Astrocyte (in vitro differentiated cells and primary cell): ENCODE results near the gene TACR1. TPM values are rescaled to one million over a fixed set of nuclear protein-coding genes. Genes with fewer than 3 reads are reported as not detected.

ENCODE experiments used
- DNase-seq: peaks from one replicate; pipeline ENCODE4 v3.0.0-alpha.2; 2010; ENCODE audit warnings: low read depth
- FAIRE-seq: peaks from 2 replicates; lab custom pipeline; 2011; peaks lifted over from hg19 to GRCh38; lab: Jason Lieb, UNC
- H2AFZ ChIP-seq: 2 replicates; pipeline ENCODE4 v1.6.0; 2012; ENCODE audit warnings: low read depth, low read length, inconsistent platforms
- H3K27ac ChIP-seq: 2 replicates; pipeline ENCODE4 v1.5.1; 2011; ENCODE audit warnings: low read depth, low read length, inconsistent platforms
- H3K27me3 ChIP-seq: 2 replicates; pipeline ENCODE4 v1.6.0; 2011; ENCODE audit warnings: low read length, inconsistent platforms; ENCODE audit not compliant: insufficient read depth
- H3K36me3 ChIP-seq: 2 replicates; pipeline ENCODE4 v1.5.1; 2011; ENCODE audit warnings: low read length, inconsistent platforms; ENCODE audit not compliant: insufficient read depth
- H3K4me1 ChIP-seq: 2 replicates; pipeline ENCODE4 v1.5.1; 2011; ENCODE audit warnings: low read length, inconsistent platforms; ENCODE audit not compliant: insufficient read depth
- H3K4me2 ChIP-seq: 2 replicates; pipeline ENCODE4 v1.6.0; 2012; ENCODE audit warnings: low read length, inconsistent platforms
- H3K4me3 ChIP-seq: 2 replicates; pipeline ENCODE4 v1.5.1; 2011; ENCODE audit warnings: low read depth, mild to moderate bottlenecking, low read length, inconsistent platforms; ENCODE audit not compliant: insufficient read depth
- H3K79me2 ChIP-seq: 2 replicates; pipeline ENCODE4 v1.6.0; 2012; ENCODE audit warnings: mild to moderate bottlenecking, low read length, inconsistent platforms; ENCODE audit not compliant: insufficient read depth
- H3K9ac ChIP-seq: 2 replicates; pipeline ENCODE4 v1.6.0; 2012; ENCODE audit warnings: mild to moderate bottlenecking, low read length, inconsistent platforms
- H3K9me3 ChIP-seq: 2 replicates; pipeline ENCODE4 v1.5.1; 2012; ENCODE audit warnings: low read depth, mild to moderate bottlenecking, low read length, inconsistent platforms; ENCODE audit not compliant: insufficient read depth
- H4K20me1 ChIP-seq: 2 replicates; pipeline ENCODE4 v1.6.0; 2012; ENCODE audit warnings: low read length, inconsistent platforms; ENCODE audit not compliant: insufficient read depth
- H3K27ac Mint-ChIP-seq: one replicate; pipeline ENCODE4 v1.8.0; 2021; ENCODE audit warnings: mild to moderate bottlenecking, mixed read lengths; ENCODE audit not compliant: unreplicated experiment
- H3K27me3 Mint-ChIP-seq: one replicate; pipeline ENCODE4 v1.8.0; 2021; ENCODE audit warnings: low read depth, mixed read lengths; ENCODE audit not compliant: unreplicated experiment
- H3K36me3 Mint-ChIP-seq: one replicate; pipeline ENCODE4 v1.8.0; 2021; ENCODE audit warnings: low read depth, mixed read lengths; ENCODE audit not compliant: unreplicated experiment
- H3K4me1 Mint-ChIP-seq: one replicate; pipeline ENCODE4 v1.8.0; 2021; ENCODE audit warnings: low read depth, mixed read lengths; ENCODE audit not compliant: unreplicated experiment
- H3K4me3 Mint-ChIP-seq: one replicate; pipeline ENCODE4 v1.8.0; 2021; ENCODE audit warnings: mild to moderate bottlenecking, moderate library complexity, mixed read lengths; ENCODE audit not compliant: unreplicated experiment
- H3K9me3 Mint-ChIP-seq: one replicate; pipeline ENCODE4 v1.8.0; 2021; ENCODE audit warnings: mild to moderate bottlenecking, mixed read lengths; ENCODE audit not compliant: unreplicated experiment
- CTCF ChIP-seq: IDR thresholded peaks from 2 replicates; pipeline ENCODE4 v1.5.1; 2011; ENCODE audit warnings: low read depth, mild to moderate bottlenecking, inconsistent platforms, low read length, moderate library complexity; ENCODE audit not compliant: insufficient read depth
- EZH2 ChIP-seq: IDR thresholded peaks from 2 replicates; pipeline ENCODE4 v1.6.1; 2012; ENCODE audit warnings: mild to moderate bottlenecking, low read length, inconsistent platforms; ENCODE audit not compliant: insufficient read depth
- total RNA-seq: library from RNA; stranded (reverse); gene quantifications from 2 replicates; pipeline ENCODE4 v1.2.1, GENCODE V29; 2021

The TACR1 gene
- total RNA-seq, 1 donor from 2014 or later, result not detected

DNA sequence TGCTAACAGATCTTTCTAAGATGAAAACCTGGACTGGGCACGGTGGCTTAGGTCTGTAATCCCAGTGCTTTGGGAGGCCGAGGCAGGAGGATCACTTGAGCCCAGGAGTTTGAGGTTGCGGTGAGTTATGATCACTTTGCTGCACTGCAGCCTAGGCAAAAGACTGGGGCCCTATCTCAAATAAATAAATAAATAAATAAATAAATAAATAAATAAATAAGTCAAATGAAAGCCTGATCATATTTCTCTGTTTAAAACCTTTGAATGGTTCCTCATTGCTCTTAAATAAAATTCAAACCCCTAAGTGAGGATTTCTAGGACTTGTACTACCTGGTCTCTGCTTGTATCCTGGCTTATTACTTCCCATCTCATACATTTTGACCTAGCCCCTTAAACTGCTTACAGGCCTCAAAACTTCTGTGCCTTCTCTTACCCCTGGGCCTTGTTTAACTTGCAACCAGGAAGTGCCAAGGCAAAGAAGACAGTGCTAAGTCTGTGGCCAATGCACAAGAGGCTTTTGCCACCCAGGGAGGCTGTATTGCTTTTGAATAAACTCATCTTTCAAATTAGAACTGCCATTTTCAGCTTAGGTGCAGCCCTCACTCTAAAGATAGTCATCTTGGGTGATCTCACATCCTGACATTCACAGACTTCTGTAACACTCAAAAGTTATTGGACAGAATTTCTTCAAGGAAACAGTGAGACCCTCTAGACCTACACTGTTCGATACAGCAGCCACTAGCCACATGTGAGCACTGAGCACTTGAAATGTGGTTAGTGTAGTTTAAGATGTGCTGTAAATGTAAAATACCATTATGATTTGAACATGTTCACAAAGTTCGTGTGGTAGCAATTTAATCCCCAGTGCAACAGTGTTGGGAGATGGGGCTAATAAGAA lies 167.2 kb downstream of the TACR1 start:
- no peak overlapping the region for H2AFZ ChIP-seq

DNA sequence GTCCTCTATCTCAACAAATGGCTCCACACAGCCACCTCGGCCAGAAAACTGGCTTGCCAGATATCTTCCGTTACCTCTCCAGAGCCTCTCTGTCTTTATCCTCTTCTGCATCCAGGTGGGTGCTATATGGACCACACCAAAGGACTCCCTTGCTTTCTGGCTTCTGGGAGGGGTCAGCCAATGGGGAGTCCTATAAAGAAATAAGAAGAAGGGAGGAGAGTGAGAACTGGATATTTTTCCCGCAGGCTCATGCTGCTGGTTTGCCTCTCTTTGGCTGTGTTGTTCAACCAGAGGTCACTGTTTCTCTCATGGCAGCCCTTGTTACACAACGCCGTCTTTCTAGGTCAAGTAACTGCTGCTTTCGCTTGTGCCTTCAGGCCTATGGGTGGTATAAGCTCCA lies 168.1 kb downstream of the TACR1 start:
- Mint-ChIP-seq H3K4me1 (peaks cover 5% of the 10 kb centered on the region), H3K4me3 (no peak overlapping the region), H3K9me3 (no peaks in the 10 kb centered on the region), H3K27ac (no peak overlapping the region), H3K36me3 (no peaks in the 10 kb centered on the region), H3K27me3 (peaks cover 4% of the 10 kb centered on the region)
- peaks cover 1% of the 10 kb centered on the region for H3K4me1 ChIP-seq
- no peaks in the 10 kb centered on the region for H4K20me1 ChIP-seq
- H3K4me3 ChIP-seq, result no peak overlapping the region
- no peak overlapping the region for H3K4me2 ChIP-seq
- H3K27ac ChIP-seq, result no peak overlapping the region
- no peak for DNase-seq
- H3K9ac ChIP-seq, result no peak overlapping the region
- no peak for FAIRE-seq
- TF ChIP-seq EZH2, result no peak
- TF ChIP-seq CTCF, result no peak
- H3K79me2 ChIP-seq, result no peaks in the 10 kb centered on the region
- no peaks in the 10 kb centered on the region for H3K36me3 ChIP-seq
- H3K27me3 ChIP-seq, result no peaks in the 10 kb centered on the region
- H3K9me3 ChIP-seq, result no peaks in the 10 kb centered on the region
- H2AFZ ChIP-seq, result no peak overlapping the region

More for the DNA sequence above, 167.2 kb downstream of the TACR1 start:
- Mint-ChIP-seq H3K4me3 (no peak overlapping the region), H3K27ac (peak overlapping the region; percentile 55), H3K9me3 (no peaks in the 10 kb centered on the region), H3K27me3 (peaks cover 4% of the 10 kb centered on the region), H3K4me1 (peaks cover 3% of the 10 kb centered on the region), H3K36me3 (no peaks in the 10 kb centered on the region)
- H3K4me3 ChIP-seq, result no peak overlapping the region
- H3K27me3 ChIP-seq, result no peaks in the 10 kb centered on the region
- H3K4me1 ChIP-seq, result no peaks in the 10 kb centered on the region
- H3K36me3 ChIP-seq, result no peaks in the 10 kb centered on the region
- no peaks in the 10 kb centered on the region for H4K20me1 ChIP-seq
- no peak for DNase-seq
- no peaks in the 10 kb centered on the region for H3K79me2 ChIP-seq
- H3K9ac ChIP-seq, result no peak overlapping the region
- H3K4me2 ChIP-seq, result no peak overlapping the region
- H3K9me3 ChIP-seq, result no peaks in the 10 kb centered on the region
- FAIRE-seq, result no peak
- TF ChIP-seq EZH2 (no peak), CTCF (no peak)
- no peak overlapping the region for H3K27ac ChIP-seq
